Measurements from ENCODE around the gene FAM200C.

GRCh38 chr5:160399402-160400353 lies at the start of gene FAM200C:
- TF ChIP-seq CTCF (IDR thresholded peaks at IDR 0.05; ENCODE audit: low read depth, low read length) (no peak), EZH2phosphoT487 (IDR thresholded peaks at IDR 0.05; ENCODE audit: low read depth) (no peak)
